HG02623 (cell line): ENCODE results near the gene SELENON.

Source experiments
- ATAC-seq: cut with Tn5 transposase; IDR thresholded peaks from one replicate; pipeline ENCODE4 v1.9.1; 2021; ENCODE audit warnings: moderate library complexity; ENCODE audit not compliant: unreplicated experiment

Gene SELENON

GRCh38 chr1:25769625-25770383 is 30.2 kb upstream of the SELENON start:
- no peak for ATAC-seq

DNA sequence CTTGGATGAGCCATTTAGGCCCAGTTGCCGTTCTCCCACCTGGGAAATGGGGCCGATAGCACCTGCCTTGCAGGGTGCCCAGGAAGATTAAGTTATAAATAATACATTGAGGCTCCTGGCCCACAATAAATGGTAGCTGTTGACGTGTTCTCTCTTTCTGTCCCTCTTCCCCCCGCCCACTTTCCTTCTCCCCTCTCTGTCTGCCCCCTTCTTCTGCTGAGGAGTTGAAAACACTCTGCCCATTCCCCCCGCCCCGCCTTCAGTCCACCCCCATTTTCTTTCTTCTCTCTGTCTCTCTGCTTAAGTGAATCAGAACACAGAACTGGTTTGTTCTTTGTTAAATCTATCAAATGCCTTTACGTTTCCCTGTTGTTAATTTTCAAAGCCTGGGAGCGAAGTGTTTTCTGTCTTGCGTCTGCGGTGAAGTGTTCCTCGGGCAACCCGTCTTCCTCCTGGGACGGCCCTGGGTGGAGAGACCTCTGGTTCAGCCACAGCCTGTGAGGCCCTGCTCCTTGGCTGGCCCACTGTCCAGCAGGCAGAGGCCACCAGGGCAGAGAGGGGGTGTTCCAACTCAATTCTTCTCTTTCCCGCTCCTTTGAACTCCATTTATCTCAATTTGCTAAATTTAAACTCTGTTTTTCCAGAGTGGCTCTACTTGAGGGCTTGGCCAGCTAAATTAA is 29.3 kb upstream of the SELENON start:
- ATAC-seq = no peak

DNA sequence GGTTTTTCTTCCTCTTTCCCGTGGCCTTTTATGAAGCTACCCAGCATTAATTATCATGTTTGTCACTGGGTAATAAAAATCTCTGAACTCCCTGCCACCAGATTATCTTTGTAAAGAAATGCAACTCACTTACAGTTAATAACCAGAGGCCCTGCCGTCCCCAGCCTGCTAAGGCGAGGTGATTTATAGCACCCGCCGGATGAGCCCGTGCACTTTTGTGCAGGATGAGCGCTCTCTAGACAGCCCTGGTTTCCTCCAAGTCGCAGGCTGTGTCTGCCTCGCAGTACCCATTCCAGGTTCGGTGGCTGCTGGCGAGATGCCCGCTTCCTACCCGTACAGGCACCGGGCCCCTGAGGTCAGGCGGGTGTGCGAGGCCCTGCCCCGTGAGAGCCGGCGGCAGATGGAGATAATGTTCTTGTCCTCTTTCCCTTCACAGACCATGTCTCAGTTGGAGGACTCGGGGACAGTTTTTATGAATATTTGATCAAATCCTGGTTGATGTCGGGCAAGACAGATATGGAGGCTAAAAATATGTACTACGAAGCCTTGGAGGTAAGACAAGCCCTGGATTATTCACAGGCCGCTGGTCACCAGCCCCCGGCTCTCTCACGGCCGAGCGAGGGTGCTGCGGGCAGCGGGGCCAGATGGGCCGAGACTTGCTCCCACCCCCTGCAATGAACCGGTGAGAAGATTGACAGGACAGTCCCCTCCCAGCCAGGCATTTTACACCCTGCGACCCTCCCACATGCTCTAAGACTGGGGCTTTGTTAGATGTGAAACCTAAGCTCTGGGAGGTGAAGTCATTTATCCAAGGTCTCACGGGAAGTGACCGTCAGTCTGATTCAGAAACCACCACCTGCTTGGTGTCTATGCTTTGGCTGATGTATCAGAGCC is 28.5 kb upstream of the SELENON start:
- no peak for ATAC-seq

- ATAC-seq = no peak
Measured at GRCh38 chr1:25772164-25772563, 27.8 kb upstream of the SELENON start.

- ATAC-seq = no peak
Measured at GRCh38 chr1:25772692-25773245, 27.2 kb upstream of the SELENON start.

- ATAC-seq = no peak
Measured at GRCh38 chr1:25773441-25774125, 26.4 kb upstream of the SELENON start.

GRCh38 chr1:25774206-25774803 is 25.7 kb upstream of the SELENON start:
- ATAC-seq = no peak

GRCh38 chr1:25774921-25775771 is 24.8 kb upstream of the SELENON start:
- ATAC-seq = no peak

DNA sequence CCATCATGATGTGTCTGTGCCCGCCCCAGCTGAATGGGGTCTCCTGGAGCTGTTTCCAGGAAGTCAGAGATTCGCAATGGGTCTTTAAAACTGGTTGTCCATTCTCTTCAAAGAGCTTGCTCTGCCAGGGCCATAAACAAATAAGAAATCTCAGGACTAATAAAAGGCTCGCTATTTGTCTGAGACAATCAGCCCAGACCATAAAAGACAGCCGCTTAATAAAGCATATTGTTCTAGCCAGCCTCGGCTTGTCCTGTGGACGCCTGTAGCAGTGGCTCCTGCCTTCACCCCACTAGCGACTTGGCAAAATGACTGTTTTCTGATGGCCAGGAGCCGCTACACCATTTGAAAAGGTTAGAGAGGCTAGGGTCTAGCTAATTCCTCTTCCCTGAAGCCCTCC is 20.6 kb upstream of the SELENON start:
- no peak for ATAC-seq

DNA sequence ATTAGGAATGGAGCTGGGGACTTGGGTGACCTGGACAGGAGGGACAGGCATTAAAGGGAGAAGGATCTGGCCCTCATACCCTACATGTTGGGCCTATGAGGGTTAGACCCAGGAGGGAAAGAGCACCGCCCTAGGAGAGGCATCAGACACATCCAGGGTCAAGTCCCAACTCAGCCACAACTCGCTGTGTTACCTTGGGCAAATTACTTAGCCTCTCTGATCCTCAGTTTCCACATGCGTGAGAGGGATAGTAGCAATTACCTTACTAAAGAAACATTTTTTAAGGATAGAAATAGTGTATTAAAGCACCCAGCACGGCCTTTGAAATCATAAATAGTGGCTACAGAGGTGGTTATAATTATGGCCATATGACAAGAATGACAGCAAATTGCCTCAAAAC is 20.1 kb upstream of the SELENON start:
- ATAC-seq = no peak

DNA sequence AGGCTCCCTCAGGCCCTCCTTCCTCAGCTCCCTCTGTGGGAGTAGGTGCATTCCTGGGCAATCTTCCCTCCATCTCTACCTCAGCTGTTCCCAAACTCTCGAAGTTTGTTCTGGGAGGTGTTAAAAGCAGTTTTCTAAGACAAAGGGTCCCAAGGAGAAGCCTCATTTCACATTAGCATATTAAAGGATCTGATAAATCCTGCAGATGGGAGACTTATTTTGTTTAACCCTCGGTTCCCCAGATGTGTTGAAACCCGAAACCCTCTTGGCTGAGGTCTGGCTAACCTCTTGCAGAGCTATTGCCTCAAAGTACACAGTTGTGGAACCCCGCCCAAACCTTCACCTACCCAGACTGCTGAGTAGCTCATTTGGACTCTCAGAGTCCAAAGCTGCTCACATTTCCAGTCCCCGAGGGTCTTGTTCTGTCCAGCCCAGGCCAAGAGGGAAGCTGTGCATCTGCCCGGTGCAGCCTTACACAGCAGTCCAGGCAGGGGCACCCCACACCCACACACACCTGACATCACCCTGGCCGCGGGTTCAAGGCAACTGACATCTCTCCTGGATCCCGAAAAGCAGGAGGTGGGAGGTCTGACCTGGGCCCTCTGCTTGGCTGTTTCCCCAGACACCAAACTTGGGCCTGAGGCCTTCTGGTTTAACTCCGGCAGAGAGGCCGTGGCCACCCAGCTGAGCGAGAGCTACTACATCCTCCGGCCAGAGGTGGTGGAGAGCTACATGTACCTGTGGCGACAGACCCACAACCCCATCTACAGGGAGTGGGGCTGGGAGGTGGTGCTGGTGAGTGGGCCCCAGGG is 19.5 kb upstream of the SELENON start:
- no peak for ATAC-seq

DNA sequence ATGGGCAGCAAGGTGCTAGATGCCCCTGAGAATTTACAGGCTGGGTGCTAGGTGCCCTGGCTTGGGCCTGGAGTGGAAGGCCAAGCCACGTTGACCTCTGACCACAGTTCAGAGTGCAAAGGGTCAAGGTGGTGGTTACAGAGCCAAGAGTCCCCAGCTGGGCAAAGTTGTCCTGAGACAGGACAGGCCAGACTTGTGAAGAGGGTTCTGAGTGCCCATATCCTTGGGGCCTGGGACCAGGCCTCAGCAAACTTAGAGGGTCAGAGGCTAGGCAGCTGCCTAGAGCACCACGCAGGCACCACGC is 18.9 kb upstream of the SELENON start:
- no peak for ATAC-seq

- ATAC-seq = no peak
Measured at GRCh38 chr1:25782608-25783201, 17.3 kb upstream of the SELENON start.

DNA sequence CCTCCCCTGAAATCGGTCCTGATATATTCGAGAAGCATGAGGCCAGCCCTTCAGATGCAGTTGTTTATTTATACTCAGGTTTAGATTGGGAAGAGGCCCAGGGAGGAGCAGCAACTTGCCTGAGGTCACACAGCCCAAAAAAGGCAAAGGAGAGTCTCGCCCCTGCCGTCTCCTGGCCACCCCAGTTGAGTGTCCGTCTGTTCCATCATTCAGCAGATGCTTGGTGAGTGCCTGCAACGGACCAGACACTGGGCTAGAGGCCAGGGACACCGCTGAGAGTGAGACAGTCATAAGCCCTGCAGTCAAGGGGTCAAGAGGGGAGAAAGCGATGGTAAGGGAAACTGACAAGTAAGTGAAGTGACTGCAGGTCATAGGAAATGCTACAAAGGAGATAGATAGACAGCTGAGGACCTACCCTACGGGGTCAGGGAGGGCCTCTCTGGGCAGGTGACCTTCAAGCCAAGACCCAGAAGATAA is 15.4 kb upstream of the SELENON start:
- no peak for ATAC-seq

- no peak for ATAC-seq
Measured at GRCh38 chr1:25785333-25786067, 14.5 kb upstream of the SELENON start.

GRCh38 chr1:25786887-25787759 is 12.9 kb upstream of the SELENON start:
- ATAC-seq = no peak

- no peak for ATAC-seq
Measured at GRCh38 chr1:25787760-25788166, 12.2 kb upstream of the SELENON start.
